ENCODE measurements around the gene MMP25.
A peak's percentile ranks its signal among the peaks of the same experiment; 100 is the strongest.

DNA sequence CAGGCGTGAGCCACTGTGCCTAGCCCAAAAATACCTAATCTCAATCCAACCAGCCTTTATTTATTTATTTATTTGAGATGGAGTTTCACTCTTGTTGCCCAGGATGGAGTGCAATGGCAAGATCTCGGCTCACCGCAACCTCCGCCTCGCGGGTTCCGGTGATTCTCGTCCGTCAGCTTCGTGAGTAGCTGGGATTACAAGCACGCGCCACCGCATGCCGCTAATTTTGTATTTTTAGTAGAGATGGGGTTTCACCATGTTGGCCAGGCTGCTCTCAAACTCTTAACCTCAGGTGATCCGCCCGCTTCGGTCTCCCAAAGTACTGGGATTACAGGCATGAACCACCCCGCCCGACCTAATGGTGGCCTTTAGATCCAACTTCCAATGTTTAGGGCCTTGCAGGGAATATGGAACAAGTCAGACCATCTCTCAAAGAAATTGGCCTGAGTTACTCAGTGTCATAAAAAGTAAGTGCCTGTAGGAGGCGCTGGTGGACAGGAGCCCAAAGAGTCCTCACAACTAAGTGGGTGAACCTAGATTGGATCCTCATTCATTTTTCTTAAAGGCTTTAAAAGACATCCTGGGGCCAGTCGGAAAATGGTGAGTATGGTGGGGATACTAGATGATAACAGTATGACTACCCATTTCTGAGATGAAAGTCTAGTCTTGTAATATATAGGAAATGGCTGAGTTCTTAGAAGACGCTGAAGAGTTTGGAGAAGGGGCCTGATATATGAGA is 48.1 kb downstream of the MMP25 start:
- TF ChIP-seq, protein P1, sequence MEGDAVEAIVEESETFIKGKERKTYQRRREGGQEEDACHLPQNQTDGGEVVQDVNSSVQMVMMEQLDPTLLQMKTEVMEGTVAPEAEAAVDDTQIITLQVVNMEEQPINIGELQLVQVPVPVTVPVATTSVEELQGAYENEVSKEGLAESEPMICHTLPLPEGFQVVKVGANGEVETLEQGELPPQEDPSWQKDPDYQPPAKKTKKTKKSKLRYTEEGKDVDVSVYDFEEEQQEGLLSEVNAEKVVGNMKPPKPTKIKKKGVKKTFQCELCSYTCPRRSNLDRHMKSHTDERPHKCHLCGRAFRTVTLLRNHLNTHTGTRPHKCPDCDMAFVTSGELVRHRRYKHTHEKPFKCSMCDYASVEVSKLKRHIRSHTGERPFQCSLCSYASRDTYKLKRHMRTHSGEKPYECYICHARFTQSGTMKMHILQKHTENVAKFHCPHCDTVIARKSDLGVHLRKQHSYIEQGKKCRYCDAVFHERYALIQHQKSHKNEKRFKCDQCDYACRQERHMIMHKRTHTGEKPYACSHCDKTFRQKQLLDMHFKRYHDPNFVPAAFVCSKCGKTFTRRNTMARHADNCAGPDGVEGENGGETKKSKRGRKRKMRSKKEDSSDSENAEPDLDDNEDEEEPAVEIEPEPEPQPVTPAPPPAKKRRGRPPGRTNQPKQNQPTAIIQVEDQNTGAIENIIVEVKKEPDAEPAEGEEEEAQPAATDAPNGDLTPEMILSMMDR (conservative IDR thresholded peaks at IDR 0.05; ENCODE audit: low read depth, low read length): peak; percentile 66
- no peak for TF ChIP-seq EZH2phosphoT487 (IDR thresholded peaks at IDR 0.05; ENCODE audit: borderline replicate concordance, low read length)

All from PC-3 (cell line).